Measurements from ENCODE around the gene CALM1.

The CALM1 gene

GRCh38 chr14:90434370-90435020, 37.7 kb downstream of the CALM1 start:
- no peak overlapping the region for H3K27ac ChIP-seq (ENCODE audit: low read depth, low read length)
- H3K79me1 ChIP-seq (ENCODE audit: low read length): no peaks in the 10 kb centered on the region
- H3K9ac ChIP-seq (ENCODE audit: low read length): no peak overlapping the region
- no CpG with 5 or more reads among the region's 9 CpGs for WGBS (ENCODE audit: extremely low coverage, insufficient coverage, insufficient read length)
- no peak overlapping the region for H3K4ac ChIP-seq (ENCODE audit: low read depth, low read length)
- no peak overlapping the region for H2BK5ac ChIP-seq (ENCODE audit: low read depth, low read length, poor library complexity)
- no peak overlapping the region for H4K91ac ChIP-seq (ENCODE audit: low read depth, low read length)
- DNase-seq: no peak
- H2BK12ac ChIP-seq (ENCODE audit: low read length): no peak overlapping the region
- H3K4me1 ChIP-seq (ENCODE audit: control insufficient read depth in 1 of 2, insufficient read depth in 2 of 2, low read length in 2 of 2): peaks cover 0 to 2% of the 10 kb centered on the region in 2 experiments
- H3K4me3 ChIP-seq (ENCODE audit: low read depth, low read length): no peak overlapping the region
- H4K8ac ChIP-seq (ENCODE audit: low read depth, low read length): no peak overlapping the region
- no peaks in the 10 kb centered on the region for H3K36me3 ChIP-seq (ENCODE audit: control insufficient read depth in 1 of 2, insufficient read depth in 2 of 2, low read length in 2 of 2)
- H3K9me3 ChIP-seq (ENCODE audit: insufficient read depth, low read depth, low read length): no peaks in the 10 kb centered on the region
- no peaks in the 10 kb centered on the region for H3K79me2 ChIP-seq (ENCODE audit: control insufficient read depth, insufficient read depth, low read length, poor library complexity)
- H2AFZ ChIP-seq (ENCODE audit: insufficient read depth, low read length, poor library complexity): no peak overlapping the region
- no peak overlapping the region for H3K14ac ChIP-seq (ENCODE audit: low read length)
- no peak overlapping the region for H3K23ac ChIP-seq (ENCODE audit: low read length)
- H3K18ac ChIP-seq (ENCODE audit: low read length): no peak overlapping the region
- H2BK120ac ChIP-seq (ENCODE audit: insufficient read depth, low read length, poor library complexity): no peak overlapping the region
- no peak overlapping the region for H4K12ac ChIP-seq (ENCODE audit: low read depth, low read length)
- H3K4me2 ChIP-seq (ENCODE audit: low read length): no peak overlapping the region
- H3K27me3 ChIP-seq (ENCODE audit: insufficient read depth, low read length): no peaks in the 10 kb centered on the region
- H2AK5ac ChIP-seq (ENCODE audit: low read length): no peak overlapping the region

GRCh38 chr14:90438841-90439240, 42.0 kb downstream of the CALM1 start:
- DNase-seq: peak in 1 of 2 donors; percentile 30
- Histone ChIP-seq H2BK120ac (ENCODE audit: insufficient read depth, low read length, poor library complexity) (no peak overlapping the region), H3K79me1 (ENCODE audit: low read length) (peaks cover 2% of the 10 kb centered on the region), H2AK5ac (ENCODE audit: low read length) (no peak overlapping the region), H3K4me2 (ENCODE audit: low read length) (no peak overlapping the region), H3K4me3 (ENCODE audit: low read depth, low read length) (no peak overlapping the region), H3K23ac (ENCODE audit: low read length) (no peak overlapping the region), H3K27ac (ENCODE audit: low read depth, low read length) (no peak overlapping the region), H3K4ac (ENCODE audit: low read depth, low read length) (no peak overlapping the region), H3K27me3 (ENCODE audit: insufficient read depth, low read length) (no peaks in the 10 kb centered on the region), H4K8ac (ENCODE audit: low read depth, low read length) (no peak overlapping the region), H4K12ac (ENCODE audit: low read depth, low read length) (no peak overlapping the region), H3K9me3 (ENCODE audit: insufficient read depth, low read depth, low read length) (no peaks in the 10 kb centered on the region), H2BK12ac (ENCODE audit: low read length) (no peak overlapping the region), H3K79me2 (ENCODE audit: control insufficient read depth, insufficient read depth, low read length, poor library complexity) (no peaks in the 10 kb centered on the region), H4K91ac (ENCODE audit: low read depth, low read length) (no peak overlapping the region), H3K4me1 (ENCODE audit: control insufficient read depth in 1 of 2, insufficient read depth in 2 of 2, low read length in 2 of 2) (peaks cover 6 to 7% of the 10 kb centered on the region in 2 experiments), H3K18ac (ENCODE audit: low read length) (no peak overlapping the region), H2BK5ac (ENCODE audit: low read depth, low read length, poor library complexity) (no peak overlapping the region), H3K36me3 (ENCODE audit: control insufficient read depth in 1 of 2, insufficient read depth in 2 of 2, low read length in 2 of 2) (no peaks in the 10 kb centered on the region), H2AFZ (ENCODE audit: insufficient read depth, low read length, poor library complexity) (no peak overlapping the region), H3K9ac (ENCODE audit: low read length) (no peak overlapping the region), H3K14ac (ENCODE audit: low read length) (no peak overlapping the region)
- no CpG with 5 or more reads among the region's 6 CpGs for WGBS (ENCODE audit: extremely low coverage, insufficient coverage, insufficient read length)

GRCh38 chr14:90440021-90440451, 43.2 kb downstream of the CALM1 start:
- H4K12ac ChIP-seq (ENCODE audit: low read depth, low read length): no peak overlapping the region
- peaks cover 6% of the 10 kb centered on the region for H3K79me1 ChIP-seq (ENCODE audit: low read length)
- no peaks in the 10 kb centered on the region for H3K36me3 ChIP-seq (ENCODE audit: control insufficient read depth in 1 of 2, insufficient read depth in 2 of 2, low read length in 2 of 2)
- H3K9me3 ChIP-seq (ENCODE audit: insufficient read depth, low read depth, low read length): no peaks in the 10 kb centered on the region
- no peak overlapping the region for H4K8ac ChIP-seq (ENCODE audit: low read depth, low read length)
- H3K4me1 ChIP-seq (ENCODE audit: control insufficient read depth in 1 of 2, insufficient read depth in 2 of 2, low read length in 2 of 2): peaks cover 13% of the 10 kb centered on the region in 2 experiments
- H3K27ac ChIP-seq (ENCODE audit: low read depth, low read length): no peak overlapping the region
- H2BK12ac ChIP-seq (ENCODE audit: low read length): no peak overlapping the region
- no peak overlapping the region for H4K91ac ChIP-seq (ENCODE audit: low read depth, low read length)
- WGBS (ENCODE audit: extremely low coverage, insufficient coverage, insufficient read length): no CpG with 5 or more reads among the region's 5 CpGs
- H3K18ac ChIP-seq (ENCODE audit: low read length): no peak overlapping the region
- H2BK120ac ChIP-seq (ENCODE audit: insufficient read depth, low read length, poor library complexity): no peak overlapping the region
- no peak overlapping the region for H2BK5ac ChIP-seq (ENCODE audit: low read depth, low read length, poor library complexity)
- H3K79me2 ChIP-seq (ENCODE audit: control insufficient read depth, insufficient read depth, low read length, poor library complexity): no peaks in the 10 kb centered on the region
- H3K4me2 ChIP-seq (ENCODE audit: low read length): no peak overlapping the region
- no peak overlapping the region for H3K14ac ChIP-seq (ENCODE audit: low read length)
- no peak overlapping the region for H2AK5ac ChIP-seq (ENCODE audit: low read length)
- DNase-seq: no peak
- no peak overlapping the region for H3K4ac ChIP-seq (ENCODE audit: low read depth, low read length)
- no peak overlapping the region for H3K4me3 ChIP-seq (ENCODE audit: low read depth, low read length)
- H2AFZ ChIP-seq (ENCODE audit: insufficient read depth, low read length, poor library complexity): no peak overlapping the region
- no peak overlapping the region for H3K9ac ChIP-seq (ENCODE audit: low read length)
- H3K27me3 ChIP-seq (ENCODE audit: insufficient read depth, low read length): no peaks in the 10 kb centered on the region
- no peak overlapping the region for H3K23ac ChIP-seq (ENCODE audit: low read length)

GRCh38 chr14:90440592-90440991, 43.8 kb downstream of the CALM1 start:
- Histone ChIP-seq H2BK120ac (ENCODE audit: insufficient read depth, low read length, poor library complexity) (no peak overlapping the region), H3K9me3 (ENCODE audit: insufficient read depth, low read depth, low read length) (peaks cover 1% of the 10 kb centered on the region), H4K12ac (ENCODE audit: low read depth, low read length) (no peak overlapping the region), H3K27me3 (ENCODE audit: insufficient read depth, low read length) (no peaks in the 10 kb centered on the region), H3K14ac (ENCODE audit: low read length) (no peak overlapping the region), H4K8ac (ENCODE audit: low read depth, low read length) (no peak overlapping the region), H2AK5ac (ENCODE audit: low read length) (no peak overlapping the region), H2BK12ac (ENCODE audit: low read length) (no peak overlapping the region), H4K91ac (ENCODE audit: low read depth, low read length) (no peak overlapping the region), H3K9ac (ENCODE audit: low read length) (no peak overlapping the region), H3K4me1 (ENCODE audit: control insufficient read depth in 1 of 2, insufficient read depth in 2 of 2, low read length in 2 of 2) (peaks cover 13 to 14% of the 10 kb centered on the region in 2 experiments), H3K23ac (ENCODE audit: low read length) (no peak overlapping the region), H2AFZ (ENCODE audit: insufficient read depth, low read length, poor library complexity) (no peak overlapping the region), H3K4me2 (ENCODE audit: low read length) (no peak overlapping the region), H3K79me1 (ENCODE audit: low read length) (peaks cover 6% of the 10 kb centered on the region), H3K27ac (ENCODE audit: low read depth, low read length) (no peak overlapping the region), H2BK5ac (ENCODE audit: low read depth, low read length, poor library complexity) (no peak overlapping the region), H3K79me2 (ENCODE audit: control insufficient read depth, insufficient read depth, low read length, poor library complexity) (no peaks in the 10 kb centered on the region), H3K4ac (ENCODE audit: low read depth, low read length) (no peak overlapping the region), H3K36me3 (ENCODE audit: control insufficient read depth in 1 of 2, insufficient read depth in 2 of 2, low read length in 2 of 2) (no peaks in the 10 kb centered on the region), H3K4me3 (ENCODE audit: low read depth, low read length) (no peak overlapping the region), H3K18ac (ENCODE audit: low read length) (no peak overlapping the region)
- no peak for DNase-seq
- no CpG with 5 or more reads among the region's 2 CpGs for WGBS (ENCODE audit: extremely low coverage, insufficient coverage, insufficient read length)

Measured in trophoblast cell (in vitro differentiated cells and primary cell).